Panc1 (cell line): Measurements from ENCODE around the gene ATP13A1. TPM values are rescaled to one million over a fixed set of nuclear protein-coding genes. Genes with fewer than 3 reads are reported as not detected.

Experiments
- ATAC-seq: fragments of 200-7000 bp; cut with Tn5 transposase; 2 replicates; pipeline ENCODE4 v1.9.1; 2020; ENCODE audit warnings: mild to moderate bottlenecking, moderate library complexity
- BruUV-seq: library from RNA; stranded (reverse); fragments of 400-500 nt; replicated peaks from 2 replicates; lab custom pipeline; 2021; lab: Mats Ljungman, UMichigan
- CTCF ChIA-PET: fragments of 300-600 bp; sonication (Branson Sonifier 250); formaldehyde crosslinking; loops from one replicate; lab custom pipeline; 2022; ENCODE audit warnings: antibody characterized with exemption; lab: Charles Lee
- POLR2A ChIA-PET: fragments of 300-600 bp; sonication (Branson Sonifier 250); formaldehyde crosslinking; loops from one replicate; lab custom pipeline; 2022; ENCODE audit warnings: antibody characterized with exemption; lab: Charles Lee
- DNase-seq: peaks from one replicate; pipeline ENCODE4 v3.0.0-alpha.2; 2010; ENCODE audit warnings: low read depth, low spot score
- H3K27ac ChIP-seq: 2 replicates; pipeline ENCODE4 v1.5.1; 2011; ENCODE audit warnings: mild to moderate bottlenecking, low read length, inconsistent platforms
- H3K27me3 ChIP-seq: fragments of 200-500 bp; sonication (Bioruptor generic); 2 replicates; pipeline ENCODE4 v1.6.0; 2014; ENCODE audit warnings: low read length, inconsistent platforms; ENCODE audit not compliant: control insufficient read depth, insufficient read depth
- H3K36me3 ChIP-seq: fragments of 200-500 bp; sonication (Bioruptor generic); 2 replicates; pipeline ENCODE4 v1.5.1; 2014; ENCODE audit warnings: inconsistent platforms, mild to moderate bottlenecking, low read length, moderate library complexity; ENCODE audit not compliant: control insufficient read depth, insufficient read depth
- H3K4me1 ChIP-seq: 2 replicates; pipeline ENCODE4 v1.5.1; 2011; ENCODE audit warnings: inconsistent platforms, mild to moderate bottlenecking, low read length, moderate library complexity; ENCODE audit not compliant: control insufficient read depth, insufficient read depth
- H3K4me3 ChIP-seq, 2 experiments: 2 replicates each; pipeline ENCODE4 v1.5.1; 2011 to 2012; ENCODE audit warnings: low read depth in 2 of 2, low read length in 2 of 2, mild to moderate bottlenecking in 2 of 2, inconsistent platforms in 1 of 2, moderate library complexity in 1 of 2
- H3K9me3 ChIP-seq: fragments of 200-500 bp; sonication (Bioruptor generic); 2 replicates; pipeline ENCODE4 v1.5.1; 2014; ENCODE audit warnings: low read depth, mild to moderate bottlenecking, inconsistent platforms, low read length, moderate library complexity; ENCODE audit not compliant: control insufficient read depth, insufficient read depth
- POLR2AphosphoS5 ChIP-seq: IDR thresholded peaks from 2 replicates; pipeline ENCODE4 v1.6.1; 2012; ENCODE audit warnings: mild to moderate bottlenecking, low read depth, low read length, moderate library complexity
- SIN3A ChIP-seq: IDR thresholded peaks from 2 replicates; pipeline ENCODE4 v1.6.1; 2012; ENCODE audit warnings: low read depth, mild to moderate bottlenecking, low read length, moderate library complexity, borderline replicate concordance; ENCODE audit not compliant: insufficient read depth
- TCF7L2 ChIP-seq: IDR thresholded peaks from 2 replicates; pipeline ENCODE4 v1.6.1; 2011; ENCODE audit warnings: mild to moderate bottlenecking, low read depth, low read length, inconsistent platforms
- in situ Hi-C: cut with HindIII; loops from 2 replicates; pipeline ENCODE4 v1.10.0; 2016; ENCODE audit warnings: low sequenced_read_pairs, low pct_unique_long_range_greater_than_20kb
- intact Hi-C: fragments of 100-400 bp; cut with micrococcal nuclease; formaldehyde crosslinking; loops from one replicate; pipeline ENCODE4 v1.10.0; 2022; ENCODE audit not compliant: unreplicated experiment
- total RNA-seq: library from RNA; stranded (reverse); gene quantifications from one replicate; pipeline ENCODE4 v1.2.1, GENCODE V29; 2021; ENCODE audit not compliant: unreplicated experiment
- TF ChIP-seq, protein P1 (sequence below), 2 experiments: IDR thresholded peaks; 2 replicates each; pipeline ENCODE4 v1.6.1; 2011 to 2012; ENCODE audit warnings: low read depth in 2 of 2, control low read depth in 1 of 2, low read length in 1 of 2, mild to moderate bottlenecking in 1 of 2, moderate library complexity in 1 of 2; ENCODE audit not compliant: insufficient read depth in 1 of 2
- TF ChIP-seq, protein P2 (sequence below): fragments of 450-650 bp; IDR thresholded peaks from 2 replicates; pipeline ENCODE4 v1.5.1; 2017; ENCODE audit warnings: mild to moderate bottlenecking

The ATP13A1 gene
- total RNA-seq, 1 experiment from 2014 or later, result 62.3 TPM

DNA sequence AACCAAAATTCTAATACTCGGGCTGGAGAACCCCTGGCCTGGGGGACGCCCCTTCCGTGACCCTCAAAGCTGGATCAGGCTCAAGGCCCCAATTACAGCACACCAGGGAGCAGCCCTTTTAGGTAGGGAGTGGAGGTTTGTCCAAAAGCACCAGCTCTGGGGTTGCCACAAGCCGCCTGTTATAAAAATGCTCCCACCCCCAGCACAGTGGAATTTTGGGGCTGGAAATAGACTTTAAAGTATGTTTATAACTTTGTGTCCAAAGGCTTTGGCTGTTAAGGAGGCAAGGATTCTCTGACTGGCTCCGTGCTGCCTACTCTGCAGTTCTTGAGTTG is 19.5 kb downstream of the ATP13A1 start:
- intact Hi-C loops, result loop anchor here (10.0 kb wide), 1 partner anchor 109 kb away; the partner anchor contains the start of gene CILP2
- Histone ChIP-seq H3K4me3 (peak overlapping the region; percentile 76 to 79; a peak in 3 of 4 replicates), H3K9me3 (no peaks in the 10 kb centered on the region), H3K27ac (no peak overlapping the region; the same call in 1 of the 2 replicates), H3K4me1 (no peaks in the 10 kb centered on the region; the same call in 1 of the 2 replicates), H3K27me3 (no peaks in the 10 kb centered on the region), H3K36me3 (peaks cover 3% of the 10 kb centered on the region; the same call in 1 of the 2 replicates)
- ATAC-seq (no peak), DNase-seq (no peak)
- no TSS peak for BruUV-seq
- ChIA-PET CTCF (interaction anchor here (0.9 to 1.3 kb wide), 2 partner anchors 108 to 111 kb away, joined by 3 to 4 read pairs; no protein-coding TSS in a partner anchor), POLR2A (no interaction called here)
- TF ChIP-seq TCF7L2 (no peak), SIN3A (no peak), POLR2AphosphoS5 (no peak)
- TF ChIP-seq, protein P1, sequence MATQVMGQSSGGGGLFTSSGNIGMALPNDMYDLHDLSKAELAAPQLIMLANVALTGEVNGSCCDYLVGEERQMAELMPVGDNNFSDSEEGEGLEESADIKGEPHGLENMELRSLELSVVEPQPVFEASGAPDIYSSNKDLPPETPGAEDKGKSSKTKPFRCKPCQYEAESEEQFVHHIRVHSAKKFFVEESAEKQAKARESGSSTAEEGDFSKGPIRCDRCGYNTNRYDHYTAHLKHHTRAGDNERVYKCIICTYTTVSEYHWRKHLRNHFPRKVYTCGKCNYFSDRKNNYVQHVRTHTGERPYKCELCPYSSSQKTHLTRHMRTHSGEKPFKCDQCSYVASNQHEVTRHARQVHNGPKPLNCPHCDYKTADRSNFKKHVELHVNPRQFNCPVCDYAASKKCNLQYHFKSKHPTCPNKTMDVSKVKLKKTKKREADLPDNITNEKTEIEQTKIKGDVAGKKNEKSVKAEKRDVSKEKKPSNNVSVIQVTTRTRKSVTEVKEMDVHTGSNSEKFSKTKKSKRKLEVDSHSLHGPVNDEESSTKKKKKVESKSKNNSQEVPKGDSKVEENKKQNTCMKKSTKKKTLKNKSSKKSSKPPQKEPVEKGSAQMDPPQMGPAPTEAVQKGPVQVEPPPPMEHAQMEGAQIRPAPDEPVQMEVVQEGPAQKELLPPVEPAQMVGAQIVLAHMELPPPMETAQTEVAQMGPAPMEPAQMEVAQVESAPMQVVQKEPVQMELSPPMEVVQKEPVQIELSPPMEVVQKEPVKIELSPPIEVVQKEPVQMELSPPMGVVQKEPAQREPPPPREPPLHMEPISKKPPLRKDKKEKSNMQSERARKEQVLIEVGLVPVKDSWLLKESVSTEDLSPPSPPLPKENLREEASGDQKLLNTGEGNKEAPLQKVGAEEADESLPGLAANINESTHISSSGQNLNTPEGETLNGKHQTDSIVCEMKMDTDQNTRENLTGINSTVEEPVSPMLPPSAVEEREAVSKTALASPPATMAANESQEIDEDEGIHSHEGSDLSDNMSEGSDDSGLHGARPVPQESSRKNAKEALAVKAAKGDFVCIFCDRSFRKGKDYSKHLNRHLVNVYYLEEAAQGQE (IDR thresholded peaks at IDR 0.05; ENCODE audit: insufficient read depth in 1 of 2, low read depth in 2 of 2, low read length in 1 of 2), result no peak
- TF ChIP-seq, protein P2, sequence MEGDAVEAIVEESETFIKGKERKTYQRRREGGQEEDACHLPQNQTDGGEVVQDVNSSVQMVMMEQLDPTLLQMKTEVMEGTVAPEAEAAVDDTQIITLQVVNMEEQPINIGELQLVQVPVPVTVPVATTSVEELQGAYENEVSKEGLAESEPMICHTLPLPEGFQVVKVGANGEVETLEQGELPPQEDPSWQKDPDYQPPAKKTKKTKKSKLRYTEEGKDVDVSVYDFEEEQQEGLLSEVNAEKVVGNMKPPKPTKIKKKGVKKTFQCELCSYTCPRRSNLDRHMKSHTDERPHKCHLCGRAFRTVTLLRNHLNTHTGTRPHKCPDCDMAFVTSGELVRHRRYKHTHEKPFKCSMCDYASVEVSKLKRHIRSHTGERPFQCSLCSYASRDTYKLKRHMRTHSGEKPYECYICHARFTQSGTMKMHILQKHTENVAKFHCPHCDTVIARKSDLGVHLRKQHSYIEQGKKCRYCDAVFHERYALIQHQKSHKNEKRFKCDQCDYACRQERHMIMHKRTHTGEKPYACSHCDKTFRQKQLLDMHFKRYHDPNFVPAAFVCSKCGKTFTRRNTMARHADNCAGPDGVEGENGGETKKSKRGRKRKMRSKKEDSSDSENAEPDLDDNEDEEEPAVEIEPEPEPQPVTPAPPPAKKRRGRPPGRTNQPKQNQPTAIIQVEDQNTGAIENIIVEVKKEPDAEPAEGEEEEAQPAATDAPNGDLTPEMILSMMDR, result no peak; the same call in 1 of the 2 replicates
- in situ Hi-C loops, result no loop called here

DNA sequence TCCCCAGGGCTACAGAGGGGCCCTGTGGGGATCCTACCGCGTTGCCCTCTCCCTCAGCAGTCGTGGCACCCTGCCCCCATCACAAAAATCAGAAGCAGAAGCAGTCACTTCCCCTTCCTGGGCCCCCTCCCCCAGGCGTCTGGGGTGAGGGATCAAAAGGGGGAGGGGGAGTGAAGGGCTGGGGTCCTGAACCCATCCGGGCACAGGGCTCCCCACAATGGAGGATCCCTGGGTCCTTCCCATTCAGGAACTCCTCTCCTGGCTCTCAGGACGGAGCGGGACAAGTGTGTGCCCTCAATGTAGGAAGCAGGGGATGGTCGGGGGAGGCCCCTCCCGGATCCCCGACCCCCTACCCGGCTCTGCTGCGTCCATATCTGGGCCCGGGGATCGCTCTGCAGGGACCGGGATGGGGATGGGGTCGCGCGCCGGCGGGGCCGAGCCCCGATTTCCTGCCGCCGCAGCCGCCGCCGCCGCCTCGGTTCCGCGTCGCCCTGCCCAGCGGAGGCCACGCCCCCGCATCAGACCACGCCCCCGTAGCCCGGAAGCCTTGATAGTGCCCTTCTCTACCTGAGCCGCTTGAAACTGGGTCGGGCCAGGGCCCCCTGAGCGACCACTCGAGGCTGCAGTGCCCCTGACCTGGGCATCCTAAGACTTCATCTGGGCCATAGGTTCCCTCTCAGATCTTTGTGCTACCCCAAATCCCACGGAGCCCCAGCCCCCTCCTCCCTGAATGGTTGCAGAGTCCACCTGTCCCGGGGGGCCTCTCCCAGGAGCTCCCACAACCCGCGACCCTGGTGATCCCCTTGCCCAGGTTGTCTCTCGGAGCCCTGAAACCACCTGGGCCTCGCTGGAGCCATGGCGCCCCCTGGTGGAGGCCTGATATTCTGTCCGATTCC is 20.1 kb downstream of the ATP13A1 start, which contains the start of gene GMIP:
Gene GMIP (minus strand): TSS at position 500 of the 896 bp plus-strand sequence. CDS start 128 bp downstream, at position 372.
- peak; percentile 92 for ATAC-seq
- POLR2A ChIA-PET, result no interaction called here
- Histone ChIP-seq H3K4me1 (no peaks in the 10 kb centered on the region; the same call in 1 of the 2 replicates), H3K9me3 (no peaks in the 10 kb centered on the region), H3K27me3 (no peaks in the 10 kb centered on the region), H3K27ac (peak within 1 kb of the TSS; percentile 79), H3K36me3 (peaks cover 3% of the 10 kb centered on the region; the same call in 1 of the 2 replicates), H3K4me3 (peak within 1 kb of the TSS; percentile 76 to 79)
- intact Hi-C loops (loop anchor here (10.0 kb wide), 1 partner anchor 109 kb away; the partner anchor contains the start of gene CILP2), in situ Hi-C loops (no loop called here)
- BruUV-seq, result no TSS peak
- TF ChIP-seq, protein P2, result peak; percentile 89
- TF ChIP-seq POLR2AphosphoS5, result no peak
- no peak for DNase-seq
- CTCF ChIA-PET, result interaction anchor here (0.6 to 1.3 kb wide), 3 partner anchors 91 to 110 kb away, joined by 3 to 4 read pairs (median 3); no protein-coding TSS in a partner anchor
